GM12864 (cell line): Measurements from ENCODE around the gene RNASE4.

Experiments
- DNase-seq: peaks from one replicate; pipeline ENCODE4 v3.0.0-alpha.2; 2011; ENCODE audit warnings: low read depth
- H3K4me3 ChIP-seq: 2 replicates; pipeline ENCODE4 v1.5.1; 2011; ENCODE audit warnings: mild to moderate bottlenecking, low read depth, low read length, control low read depth
- TF ChIP-seq, protein P1 (sequence below): IDR thresholded peaks from 2 replicates; pipeline ENCODE4 v1.5.1; 2011; ENCODE audit warnings: low read depth, mild to moderate bottlenecking, moderate library complexity, low read length, control low read depth, inconsistent platforms; ENCODE audit errors: missing control alignments

Gene RNASE4

DNA sequence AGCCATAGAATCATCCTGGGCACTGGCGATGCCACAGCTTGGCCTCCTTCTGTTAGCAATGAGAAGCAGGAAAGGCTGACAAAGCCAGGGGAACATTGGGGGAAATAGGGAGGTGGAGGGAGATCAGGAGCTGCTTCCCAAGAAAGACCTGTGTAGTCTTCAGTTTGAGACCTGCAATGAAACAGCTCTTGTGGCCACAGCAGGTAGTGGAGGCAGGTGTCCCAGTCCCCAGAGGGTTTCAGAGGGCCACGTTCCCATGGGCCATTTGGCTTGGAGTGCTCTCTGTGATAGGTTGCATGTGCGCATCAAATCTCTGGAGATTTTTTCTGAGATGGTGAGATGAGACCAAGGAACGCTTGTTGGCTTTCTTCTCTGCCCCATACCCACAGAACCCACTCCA is 28.5 kb upstream of the RNASE4 start:
- DNase-seq: no peak
- no peak overlapping the region for H3K4me3 ChIP-seq
- TF ChIP-seq, protein P1, sequence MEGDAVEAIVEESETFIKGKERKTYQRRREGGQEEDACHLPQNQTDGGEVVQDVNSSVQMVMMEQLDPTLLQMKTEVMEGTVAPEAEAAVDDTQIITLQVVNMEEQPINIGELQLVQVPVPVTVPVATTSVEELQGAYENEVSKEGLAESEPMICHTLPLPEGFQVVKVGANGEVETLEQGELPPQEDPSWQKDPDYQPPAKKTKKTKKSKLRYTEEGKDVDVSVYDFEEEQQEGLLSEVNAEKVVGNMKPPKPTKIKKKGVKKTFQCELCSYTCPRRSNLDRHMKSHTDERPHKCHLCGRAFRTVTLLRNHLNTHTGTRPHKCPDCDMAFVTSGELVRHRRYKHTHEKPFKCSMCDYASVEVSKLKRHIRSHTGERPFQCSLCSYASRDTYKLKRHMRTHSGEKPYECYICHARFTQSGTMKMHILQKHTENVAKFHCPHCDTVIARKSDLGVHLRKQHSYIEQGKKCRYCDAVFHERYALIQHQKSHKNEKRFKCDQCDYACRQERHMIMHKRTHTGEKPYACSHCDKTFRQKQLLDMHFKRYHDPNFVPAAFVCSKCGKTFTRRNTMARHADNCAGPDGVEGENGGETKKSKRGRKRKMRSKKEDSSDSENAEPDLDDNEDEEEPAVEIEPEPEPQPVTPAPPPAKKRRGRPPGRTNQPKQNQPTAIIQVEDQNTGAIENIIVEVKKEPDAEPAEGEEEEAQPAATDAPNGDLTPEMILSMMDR: peak; percentile 42

DNA sequence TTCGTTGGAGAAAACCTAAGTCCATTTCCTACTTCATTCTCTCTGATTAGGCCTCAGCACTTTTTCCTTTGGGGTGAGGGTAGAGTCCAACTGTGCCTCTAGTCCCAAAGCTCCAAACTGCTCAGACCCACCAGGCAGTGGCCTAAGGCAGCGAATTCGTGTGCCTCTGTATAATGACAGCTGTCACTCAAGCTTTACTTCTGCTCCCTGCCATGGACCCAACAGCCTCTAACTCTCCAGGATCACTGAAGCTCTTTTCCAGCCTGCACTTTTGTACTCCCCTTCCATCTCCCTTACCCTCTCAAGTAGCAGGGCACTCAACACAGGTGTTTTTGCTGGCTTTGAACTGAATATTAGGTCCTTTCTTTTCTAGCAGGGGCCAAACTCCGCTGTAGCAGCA is 28.1 kb upstream of the RNASE4 start:
- no peak for DNase-seq
- TF ChIP-seq, protein P1: no peak
- no peak overlapping the region for H3K4me3 ChIP-seq

DNA sequence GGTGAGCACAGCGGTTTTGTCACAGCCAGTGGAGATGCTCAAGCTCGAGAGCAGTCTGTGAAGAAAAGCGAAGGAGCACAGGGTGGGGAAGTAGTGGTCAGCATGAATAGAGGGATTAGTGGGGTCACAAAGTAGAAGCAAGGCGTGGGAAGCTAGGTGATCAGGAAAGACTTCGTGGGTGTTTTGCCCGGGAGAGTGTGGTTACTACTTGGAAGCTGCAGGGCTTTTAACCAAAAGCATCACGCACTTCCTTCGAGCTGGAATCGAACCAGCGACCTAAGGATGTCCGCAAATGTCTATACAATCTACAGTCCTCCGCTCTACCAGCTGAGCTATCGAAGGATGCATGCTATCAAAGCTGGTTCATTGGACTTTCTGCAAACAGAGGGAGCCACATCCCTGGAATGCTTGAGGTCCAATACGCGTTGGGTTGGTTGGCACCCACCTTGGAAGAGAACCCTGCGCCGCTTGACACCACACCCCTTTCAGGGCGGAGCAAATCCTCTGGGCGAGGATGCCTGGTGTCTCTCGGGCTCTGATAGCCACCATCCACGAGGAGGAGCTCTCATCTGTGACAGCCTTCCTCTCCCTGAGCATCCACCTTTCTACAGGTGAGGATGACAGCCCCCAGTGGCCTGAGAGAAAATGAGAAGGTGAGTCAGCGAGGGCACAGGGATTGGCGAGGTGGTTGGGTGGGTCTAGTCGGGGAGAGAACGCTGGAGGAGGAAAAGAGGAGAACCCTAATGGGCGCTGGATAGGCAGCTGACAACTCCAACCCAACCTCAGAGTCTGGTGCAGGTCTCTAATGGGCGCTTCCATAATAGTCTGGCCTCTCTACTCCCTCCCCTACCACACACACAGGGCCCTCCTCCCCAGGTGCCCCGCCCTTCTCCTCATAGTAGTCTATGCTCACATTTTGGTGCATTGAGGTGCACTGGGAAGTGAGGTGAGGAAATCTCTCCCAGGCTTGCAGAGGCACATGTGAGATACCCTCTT is 26.8 kb upstream of the RNASE4 start:
- TF ChIP-seq, protein P1: peak; percentile 38
- DNase-seq: no peak
- H3K4me3 ChIP-seq: no peak overlapping the region

DNA sequence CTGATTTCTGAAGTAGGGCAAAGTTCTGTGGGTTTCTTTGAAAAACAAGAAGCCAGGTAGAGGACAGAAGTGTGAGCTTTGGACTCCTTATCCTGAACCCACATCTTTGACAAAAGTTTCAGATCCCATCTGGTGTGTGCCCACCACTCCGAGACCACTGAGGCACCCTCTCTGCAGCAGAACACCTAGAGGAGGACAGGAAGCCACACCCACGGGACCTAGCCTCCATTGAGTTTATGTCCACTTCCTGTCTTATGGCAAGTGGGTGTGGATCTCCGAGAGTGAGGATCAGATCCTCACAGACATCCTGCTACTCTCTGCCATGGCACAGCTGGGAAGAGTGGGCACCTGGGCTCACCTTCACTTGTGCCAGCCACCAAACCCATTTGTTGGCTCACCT is 26.1 kb upstream of the RNASE4 start:
- no peak for DNase-seq
- TF ChIP-seq, protein P1: no peak
- H3K4me3 ChIP-seq: no peak overlapping the region

DNA sequence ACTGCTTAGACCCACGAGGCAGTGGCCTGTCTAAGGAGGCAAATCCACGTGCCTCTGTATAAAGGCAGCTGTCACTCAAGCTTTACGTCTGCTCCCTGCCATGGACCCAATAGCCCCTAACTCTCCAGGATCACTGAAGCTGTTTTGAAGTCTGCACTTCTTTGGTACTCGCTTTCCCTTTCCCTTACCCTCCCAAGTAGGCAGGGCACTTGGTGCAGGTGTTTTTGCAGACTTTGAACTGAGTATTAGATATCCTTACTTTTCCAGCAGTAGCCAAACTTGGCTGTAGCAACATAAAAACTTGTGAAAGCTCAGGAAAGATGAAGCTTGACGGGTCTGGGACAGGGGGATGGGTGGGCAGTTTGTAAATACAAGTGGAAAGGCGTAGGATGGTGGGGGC is 25.0 kb upstream of the RNASE4 start:
- TF ChIP-seq, protein P1: no peak
- no peak for DNase-seq

DNA sequence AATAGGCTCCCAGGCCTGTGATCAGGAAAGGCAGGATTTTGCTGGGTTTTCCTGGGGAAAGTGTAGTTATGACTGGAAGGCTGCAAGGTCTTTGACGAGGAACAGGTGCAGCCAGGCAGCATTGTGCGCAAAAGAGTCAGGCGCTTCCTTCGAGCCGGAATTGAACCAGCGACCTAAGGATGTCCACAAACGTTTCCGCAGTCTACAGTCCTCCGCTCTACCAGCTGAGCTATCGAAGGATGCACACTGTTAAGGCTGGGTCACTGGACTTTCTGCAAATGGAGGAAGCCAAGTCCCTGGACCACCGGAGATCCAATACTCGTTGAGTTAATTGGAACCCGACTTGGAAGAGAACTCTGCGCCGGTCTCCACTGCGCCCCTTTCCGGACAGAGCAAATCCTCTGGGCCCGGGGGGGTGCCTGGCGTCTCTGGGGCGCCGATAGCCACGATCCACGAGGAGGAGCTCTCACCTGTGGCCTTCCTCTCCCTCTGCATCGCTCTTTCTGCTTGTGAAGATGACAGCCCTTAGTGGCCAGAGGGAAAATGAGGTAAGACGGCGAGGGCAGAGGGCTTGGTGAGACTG is 24.5 kb upstream of the RNASE4 start:
- H3K4me3 ChIP-seq: no peak overlapping the region
- TF ChIP-seq, protein P1: no peak
- DNase-seq: no peak

More for the DNA sequence above, 25.0 kb upstream of the RNASE4 start:
- no peak overlapping the region for H3K4me3 ChIP-seq
